Measurements from ENCODE around the gene FAM193A.

The FAM193A gene

GRCh38 chr4:2574863-2575262 is 38.4 kb downstream of the FAM193A start:
- TF ChIP-seq CTCF (conservative IDR thresholded peaks at IDR 0.05; ENCODE audit: low read depth): no peak
- ChIA-PET CTCF (interaction anchor here (0.6 kb wide), 1 partner anchor 637 kb away, joined by 4 read pairs; no protein-coding TSS in a partner anchor), POLR2A (ENCODE audit: low non-redundant PET) (no interaction called here)
- H3K27ac ChIP-seq: no peak overlapping the region
- DNase-seq (ENCODE audit: low spot score): no peak

GRCh38 chr4:2576290-2576689 is 39.8 kb downstream of the FAM193A start:
- H3K27ac ChIP-seq: no peak overlapping the region
- CTCF ChIA-PET: no interaction called here
- TF ChIP-seq CTCF (conservative IDR thresholded peaks at IDR 0.05; ENCODE audit: low read depth): no peak
- POLR2A ChIA-PET (ENCODE audit: low non-redundant PET): no interaction called here
- no peak for DNase-seq (ENCODE audit: low spot score)

GRCh38 chr4:2578106-2578505 is 41.7 kb downstream of the FAM193A start:
- no peak for DNase-seq (ENCODE audit: low spot score)
- ChIA-PET POLR2A (ENCODE audit: low non-redundant PET) (no interaction called here), CTCF (interaction anchor here (0.6 to 0.7 kb wide), 2 partner anchors 50 to 70 kb away, joined by 3 to 4 read pairs; no protein-coding TSS in a partner anchor)
- no peak overlapping the region for H3K27ac ChIP-seq
- TF ChIP-seq CTCF (conservative IDR thresholded peaks at IDR 0.05; ENCODE audit: low read depth): no peak

GRCh38 chr4:2579910-2580309 is 43.5 kb downstream of the FAM193A start:
- CTCF ChIA-PET: no interaction called here
- DNase-seq (ENCODE audit: low spot score): no peak
- POLR2A ChIA-PET (ENCODE audit: low non-redundant PET): no interaction called here
- no peak for TF ChIP-seq CTCF (conservative IDR thresholded peaks at IDR 0.05; ENCODE audit: low read depth)
- H3K27ac ChIP-seq: no peak overlapping the region

GRCh38 chr4:2583092-2583491 is 46.6 kb downstream of the FAM193A start:
- CTCF ChIA-PET: no interaction called here
- POLR2A ChIA-PET (ENCODE audit: low non-redundant PET): no interaction called here
- no peak for DNase-seq (ENCODE audit: low spot score)
- no peak for TF ChIP-seq CTCF (conservative IDR thresholded peaks at IDR 0.05; ENCODE audit: low read depth)
- peak overlapping the region; percentile 47 for H3K27ac ChIP-seq

GRCh38 chr4:2583517-2583916 is 47.1 kb downstream of the FAM193A start:
- CTCF ChIA-PET: no interaction called here
- POLR2A ChIA-PET (ENCODE audit: low non-redundant PET): no interaction called here
- no peak for TF ChIP-seq CTCF (conservative IDR thresholded peaks at IDR 0.05; ENCODE audit: low read depth)
- H3K27ac ChIP-seq: peak overlapping the region; percentile 47
- DNase-seq (ENCODE audit: low spot score): peak; percentile 33

GRCh38 chr4:2586502-2586901 is 50.1 kb downstream of the FAM193A start:
- DNase-seq (ENCODE audit: low spot score): no peak
- POLR2A ChIA-PET (ENCODE audit: low non-redundant PET): interaction anchor here (0.6 kb wide), 1 partner anchor 11 kb away, joined by 3 read pairs; no protein-coding TSS in a partner anchor
- TF ChIP-seq CTCF (conservative IDR thresholded peaks at IDR 0.05; ENCODE audit: low read depth): no peak
- CTCF ChIA-PET: no interaction called here
- H3K27ac ChIP-seq: no peak overlapping the region
